Natural killer cell treated with Interleukin-12 subunit alpha and Interleukin-12 subunit beta and Interleukin-15 and Interleukin-18, amount 100 ng/mL, for 72 hours (primary cell): ENCODE results near the gene KCNQ1. TPM values are rescaled to one million over a fixed set of nuclear protein-coding genes. Genes with fewer than 3 reads are reported as not detected.

Experiments used
- ATAC-seq, 2 donors: fragments of 150-1000 bp; cut with Tn5 transposase in 1 of 2; sonication (Bioruptor Pico), chemical (Tn5 transposase) in 1 of 2; 2 replicates each; pipeline ENCODE4 v1.10.0; 2021
- DNase-seq: peaks from one replicate; pipeline ENCODE4 v3.0.0; 2022; ENCODE audit warnings: low spot score
- H3K27ac Mint-ChIP-seq, 2 donors: 1 replicate in 1 of 2; 2 replicates in 1 of 2; pipeline ENCODE4 v1.8.0; 2022; ENCODE audit warnings: mixed read lengths in 2 of 2, mild to moderate bottlenecking in 1 of 2, moderate library complexity in 1 of 2
- H3K27me3 Mint-ChIP-seq, 2 donors: 1 replicate in 1 of 2; 2 replicates in 1 of 2; pipeline ENCODE4 v1.8.0; 2022; ENCODE audit warnings: mixed read lengths in 2 of 2
- H3K36me3 Mint-ChIP-seq: one replicate; pipeline ENCODE4 v1.8.0; 2022; ENCODE audit warnings: mixed read lengths
- H3K4me1 Mint-ChIP-seq, 2 donors: 1 replicate in 1 of 2; 2 replicates in 1 of 2; pipeline ENCODE4 v1.8.0; 2022; ENCODE audit warnings: low read depth in 2 of 2, mixed read lengths in 2 of 2, mild to moderate bottlenecking in 1 of 2
- H3K4me3 Mint-ChIP-seq: one replicate; pipeline ENCODE4 v1.8.0; 2022; ENCODE audit warnings: mixed read lengths
- H3K9me3 Mint-ChIP-seq: 2 replicates; pipeline ENCODE4 v1.8.0; 2022; ENCODE audit warnings: mixed read lengths
- total RNA-seq, 2 donors: library from RNA; stranded (reverse); gene quantifications; one replicate each; pipeline ENCODE4 v1.2.3, GENCODE V29; 2022

KCNQ1 gene
- total RNA-seq, 2 donors from 2014 or later, result 0.19 to 1.4 TPM

DNA sequence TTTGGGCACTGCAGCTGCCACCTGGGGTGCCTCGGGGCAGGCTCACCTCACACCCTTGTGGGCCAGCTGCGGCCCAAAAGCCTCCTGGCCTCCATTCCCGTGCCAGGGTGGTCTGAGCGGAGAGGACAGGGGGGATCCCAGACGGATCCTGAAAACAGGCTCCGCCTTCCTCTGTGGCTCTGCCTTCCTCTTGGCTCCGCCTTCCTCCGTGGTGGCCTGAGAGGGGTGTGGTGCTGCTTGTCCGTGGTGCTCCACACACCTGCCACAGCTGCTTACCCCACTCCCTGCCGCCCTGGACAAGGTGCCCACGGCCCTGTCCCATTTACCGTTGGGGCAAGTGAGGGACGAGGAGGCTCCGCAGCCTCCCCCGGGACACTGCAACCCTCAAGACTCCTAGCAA, 278.1 kb downstream of the KCNQ1 start:
- Mint-ChIP-seq H3K4me1 (no peaks in the 10 kb centered on the region), H3K36me3 (no peaks in the 10 kb centered on the region), H3K27me3 (no peaks in the 10 kb centered on the region)

GRCh38 chr11:2724104-2724503, 279.3 kb downstream of the KCNQ1 start:
- Mint-ChIP-seq H3K27ac (no peak overlapping the region), H3K4me3 (no peak overlapping the region), H3K9me3 (no peaks in the 10 kb centered on the region), H3K27me3 (no peaks in the 10 kb centered on the region), H3K4me1 (no peaks in the 10 kb centered on the region), H3K36me3 (no peaks in the 10 kb centered on the region)
- ATAC-seq (no peak), DNase-seq (no peak)

More for the DNA sequence above, 278.1 kb downstream of the KCNQ1 start:
- DNase-seq (no peak), ATAC-seq (no peak)
- Mint-ChIP-seq H3K27ac (no peak overlapping the region), H3K4me3 (no peak overlapping the region), H3K9me3 (no peaks in the 10 kb centered on the region)

- Mint-ChIP-seq H3K4me3 (no peak overlapping the region), H3K9me3 (no peaks in the 10 kb centered on the region), H3K27ac (no peak overlapping the region), H3K27me3 (no peaks in the 10 kb centered on the region), H3K36me3 (no peaks in the 10 kb centered on the region), H3K4me1 (no peaks in the 10 kb centered on the region)
- DNase-seq, result no peak
- ATAC-seq, result no peak
These were observed 280.0 kb downstream of the KCNQ1 start for GRCh38 chr11:2724653-2725367.

DNA sequence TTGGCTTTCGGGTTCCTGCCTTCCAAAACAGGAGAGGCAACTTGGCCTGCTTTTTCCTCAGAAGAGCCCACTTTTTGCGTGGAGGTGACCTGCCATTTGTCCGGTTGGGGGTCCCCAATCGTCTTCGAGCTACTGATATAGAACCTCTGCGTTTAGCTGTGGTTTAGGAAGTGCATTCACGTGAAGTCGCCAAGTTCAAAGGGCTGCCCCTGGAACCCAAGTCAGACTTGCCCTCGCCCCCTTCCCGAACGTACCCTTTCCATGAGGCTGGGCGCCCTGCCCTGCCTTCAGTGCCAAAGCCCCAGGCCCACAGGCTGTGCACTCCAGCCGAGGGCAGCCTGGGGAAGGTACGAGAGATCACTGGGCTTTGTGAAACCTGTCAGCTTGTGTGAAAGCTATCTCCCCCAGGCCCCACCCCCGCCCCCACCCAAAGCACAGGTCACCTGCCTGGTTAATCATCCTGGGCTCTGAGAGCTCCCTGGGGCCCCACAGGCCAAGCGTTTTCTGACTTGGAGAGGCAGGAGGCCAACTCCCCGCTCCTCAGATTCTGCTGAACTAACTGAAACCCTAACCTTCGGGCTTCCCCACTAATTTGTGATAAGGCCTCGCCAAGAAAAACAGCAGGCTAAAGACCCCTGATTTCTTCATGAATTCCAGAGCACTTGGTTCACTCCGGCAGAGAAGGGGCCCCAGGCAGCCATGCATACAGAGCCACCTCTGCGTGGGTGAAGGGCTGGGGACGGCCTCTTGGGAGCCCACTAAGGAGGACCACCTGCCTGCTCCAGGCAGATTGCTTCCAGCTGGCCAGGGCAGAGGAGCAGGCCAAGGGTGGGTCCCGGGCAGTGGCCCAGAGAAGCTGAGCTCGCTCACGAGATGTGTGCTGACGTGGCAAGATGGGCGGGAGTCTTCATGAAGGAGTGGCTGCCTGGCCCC, 280.8 kb downstream of the KCNQ1 start:
- H3K27ac Mint-ChIP-seq, result no peak overlapping the region
- H3K4me3 Mint-ChIP-seq, result no peak overlapping the region
- H3K36me3 Mint-ChIP-seq, result no peaks in the 10 kb centered on the region
- H3K4me1 Mint-ChIP-seq, result no peaks in the 10 kb centered on the region
- H3K9me3 Mint-ChIP-seq, result no peaks in the 10 kb centered on the region
- no peaks in the 10 kb centered on the region for H3K27me3 Mint-ChIP-seq
- ATAC-seq (no peak), DNase-seq (no peak)

DNA sequence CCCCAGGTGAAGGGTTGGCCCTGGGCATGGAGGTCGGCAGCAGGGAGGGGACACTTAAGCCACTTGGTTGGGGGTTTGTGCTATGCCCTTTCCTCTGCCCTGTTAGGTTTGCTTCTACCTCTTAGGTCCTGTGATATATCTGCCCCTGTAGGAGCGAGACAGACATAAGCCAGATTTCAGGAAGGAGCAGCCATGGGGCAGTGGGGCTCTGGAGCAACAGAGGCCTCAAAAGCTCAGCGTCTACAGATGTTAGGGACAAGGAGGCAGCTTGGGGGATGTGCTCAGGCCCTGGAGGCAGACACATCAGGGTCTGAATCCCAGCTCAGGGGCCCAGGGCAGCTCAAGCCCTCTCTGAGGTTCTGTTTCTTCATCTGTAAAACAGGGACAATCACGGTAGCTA, 282.2 kb downstream of the KCNQ1 start:
- H3K4me1 Mint-ChIP-seq, result no peaks in the 10 kb centered on the region
- no peak overlapping the region for H3K4me3 Mint-ChIP-seq
- no peaks in the 10 kb centered on the region for H3K27me3 Mint-ChIP-seq
- no peak for DNase-seq
- no peak overlapping the region for H3K27ac Mint-ChIP-seq
- no peaks in the 10 kb centered on the region for H3K9me3 Mint-ChIP-seq
- no peaks in the 10 kb centered on the region for H3K36me3 Mint-ChIP-seq
- no peak for ATAC-seq

GRCh38 chr11:2728128-2728662, 283.4 kb downstream of the KCNQ1 start:
- H3K9me3 Mint-ChIP-seq, result no peaks in the 10 kb centered on the region
- H3K27me3 Mint-ChIP-seq, result no peaks in the 10 kb centered on the region
- no peak for ATAC-seq
- H3K4me1 Mint-ChIP-seq, result no peaks in the 10 kb centered on the region
- H3K36me3 Mint-ChIP-seq, result no peaks in the 10 kb centered on the region
- DNase-seq, result no peak
- no peak overlapping the region for H3K27ac Mint-ChIP-seq
- H3K4me3 Mint-ChIP-seq, result no peak overlapping the region

DNA sequence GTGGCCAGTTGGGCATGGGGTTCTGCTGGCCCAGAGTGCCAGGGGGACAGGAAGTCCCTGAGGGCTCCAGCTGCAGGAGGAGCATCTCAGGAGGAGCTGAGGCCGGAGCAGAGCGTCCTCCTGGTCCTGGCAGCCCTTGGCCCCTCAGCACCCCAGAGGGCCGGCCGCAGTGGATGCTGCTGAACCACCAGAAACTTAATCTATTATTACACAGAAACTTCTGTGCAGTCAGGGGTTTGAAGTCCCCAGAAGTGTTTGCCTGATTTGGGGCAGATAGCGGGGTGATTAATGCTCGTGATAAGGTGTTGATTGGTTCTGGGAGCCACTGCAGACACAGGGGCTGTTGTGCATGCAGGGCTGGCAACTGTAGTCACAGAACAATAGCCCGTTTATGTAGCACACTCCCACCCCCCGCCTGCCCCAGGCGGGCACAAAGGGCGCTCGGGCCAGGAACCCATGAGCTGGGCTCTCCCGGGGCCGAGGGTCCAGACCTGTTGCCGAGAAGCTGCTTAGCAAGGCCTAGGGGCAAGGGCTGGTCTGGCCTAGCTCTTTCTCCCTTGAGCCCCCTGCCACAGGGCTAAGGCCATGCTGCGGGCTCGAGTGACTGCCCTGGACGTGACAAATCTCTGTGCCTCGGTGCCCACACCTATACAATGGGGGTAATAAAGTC, 284.0 kb downstream of the KCNQ1 start:
- no peaks in the 10 kb centered on the region for H3K27me3 Mint-ChIP-seq
- H3K4me1 Mint-ChIP-seq, result no peaks in the 10 kb centered on the region
- no peak overlapping the region for H3K27ac Mint-ChIP-seq
- ATAC-seq (no peak), DNase-seq (no peak)
- H3K36me3 Mint-ChIP-seq, result no peaks in the 10 kb centered on the region
- no peak overlapping the region for H3K4me3 Mint-ChIP-seq
- H3K9me3 Mint-ChIP-seq, result no peaks in the 10 kb centered on the region

DNA sequence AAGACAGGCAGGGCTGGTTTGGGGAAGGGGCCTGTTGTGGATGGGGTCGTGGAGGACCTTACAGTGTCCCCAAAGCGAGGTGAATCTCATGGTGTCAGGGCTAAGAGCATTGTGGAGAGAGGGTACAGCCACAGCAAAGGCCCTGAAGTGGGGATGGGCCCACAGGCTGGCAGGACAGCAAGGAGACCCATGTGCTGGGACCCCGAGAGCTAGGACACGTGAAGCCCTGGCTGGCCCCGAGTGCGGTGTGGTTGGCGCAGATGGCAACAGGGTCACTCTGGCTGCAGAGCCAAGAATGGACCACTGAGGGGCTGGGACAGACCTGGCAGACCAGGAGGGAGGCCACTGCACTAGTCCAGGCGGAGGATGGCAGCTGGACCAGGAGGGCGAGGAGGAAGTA, 285.0 kb downstream of the KCNQ1 start:
- no peaks in the 10 kb centered on the region for H3K36me3 Mint-ChIP-seq
- no peaks in the 10 kb centered on the region for H3K9me3 Mint-ChIP-seq
- H3K4me3 Mint-ChIP-seq, result no peak overlapping the region
- no peak overlapping the region for H3K27ac Mint-ChIP-seq
- ATAC-seq (no peak), DNase-seq (no peak)
- H3K4me1 Mint-ChIP-seq, result no peaks in the 10 kb centered on the region
- H3K27me3 Mint-ChIP-seq, result no peaks in the 10 kb centered on the region

- no peaks in the 10 kb centered on the region for H3K4me1 Mint-ChIP-seq
- H3K4me3 Mint-ChIP-seq, result no peak overlapping the region
- H3K36me3 Mint-ChIP-seq, result no peaks in the 10 kb centered on the region
- DNase-seq, result no peak
- H3K27me3 Mint-ChIP-seq, result no peaks in the 10 kb centered on the region
- H3K27ac Mint-ChIP-seq, result no peak overlapping the region
- ATAC-seq, result no peak
- no peaks in the 10 kb centered on the region for H3K9me3 Mint-ChIP-seq
These were observed 285.7 kb downstream of the KCNQ1 start for GRCh38 chr11:2730272-2731129.

- DNase-seq (no peak), ATAC-seq (no peak)
- no peak overlapping the region for H3K27ac Mint-ChIP-seq
- H3K36me3 Mint-ChIP-seq, result no peaks in the 10 kb centered on the region
- no peaks in the 10 kb centered on the region for H3K27me3 Mint-ChIP-seq
- no peak overlapping the region for H3K4me3 Mint-ChIP-seq
- no peaks in the 10 kb centered on the region for H3K4me1 Mint-ChIP-seq
- no peaks in the 10 kb centered on the region for H3K9me3 Mint-ChIP-seq
These were observed 286.6 kb downstream of the KCNQ1 start for GRCh38 chr11:2731130-2732125.

- DNase-seq (no peak), ATAC-seq (no peak)
- Mint-ChIP-seq H3K27ac (no peak overlapping the region), H3K9me3 (no peaks in the 10 kb centered on the region), H3K4me1 (no peaks in the 10 kb centered on the region), H3K36me3 (no peaks in the 10 kb centered on the region), H3K27me3 (no peaks in the 10 kb centered on the region), H3K4me3 (no peak overlapping the region)
These were observed 287.6 kb downstream of the KCNQ1 start for GRCh38 chr11:2732261-2732939.
